PFSK-1 (cell line): ENCODE results near the gene CD96.

Source experiments
- FOXP2 ChIP-seq: optimal IDR thresholded peaks from 2 replicates; pipeline ENCODE3; 2011; ENCODE audit warnings: borderline replicate concordance, control low read depth, inconsistent platforms; ENCODE audit not compliant: insufficient read depth; ENCODE audit errors: extremely low read length, extremely low read depth
- POLR2AphosphoS5 ChIP-seq: IDR thresholded peaks from 2 replicates; pipeline ENCODE4 v1.6.1; 2012; ENCODE audit warnings: low read depth, mild to moderate bottlenecking, control low read depth, low read length, moderate library complexity
- REST ChIP-seq, 2 experiments: IDR thresholded peaks; 2 replicates each; pipeline versions ENCODE4 v1.6.1 to v1.8.0; 2011 to 2012; ENCODE audit warnings: low read depth in 2 of 2, low read length in 2 of 2, control low read depth in 1 of 2, inconsistent platforms in 1 of 2, mild to moderate bottlenecking in 1 of 2, moderate library complexity in 1 of 2; ENCODE audit not compliant: insufficient read depth in 1 of 2
- SIN3A ChIP-seq: IDR thresholded peaks from 2 replicates; pipeline ENCODE4 v1.6.1; 2012; ENCODE audit warnings: mild to moderate bottlenecking, low read length, moderate library complexity, borderline replicate concordance; ENCODE audit not compliant: insufficient read depth
- TAF1 ChIP-seq: IDR thresholded peaks from 2 replicates; pipeline ENCODE4 v1.6.1; 2012; ENCODE audit warnings: low read length, control low read depth, borderline replicate concordance; ENCODE audit not compliant: insufficient read depth

The CD96 gene

DNA sequence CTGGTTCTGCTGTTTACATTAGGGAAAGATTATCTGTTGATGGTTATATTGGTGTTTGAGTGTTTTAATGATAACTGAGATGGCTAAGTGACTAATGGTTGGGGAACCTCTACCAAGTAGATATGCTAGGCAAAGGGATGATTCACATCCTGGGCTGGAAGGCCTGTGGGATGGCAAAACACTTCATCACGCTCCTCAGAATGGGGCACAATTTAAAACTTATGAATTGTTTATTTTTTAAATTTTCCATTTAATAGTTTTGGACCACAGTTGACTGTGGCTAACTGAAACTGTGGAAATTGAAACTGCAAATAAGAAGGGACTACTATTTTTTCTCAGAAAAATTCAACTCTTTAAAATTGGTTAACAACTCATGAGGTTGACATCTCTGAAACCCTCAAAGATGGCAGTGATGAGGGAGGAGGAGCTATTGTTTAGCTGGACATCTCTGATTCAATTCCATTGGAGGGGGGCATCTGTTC is 153.7 kb downstream of the CD96 start:
- TF ChIP-seq FOXP2 = no peak
- TF ChIP-seq POLR2AphosphoS5 = no peak
- no peak for TF ChIP-seq TAF1
- no peak for TF ChIP-seq SIN3A
- no peak for TF ChIP-seq REST (IDR thresholded peaks at IDR 0.05; ENCODE audit: insufficient read depth in 1 of 2, low read depth in 2 of 2, low read length in 2 of 2)

- TF ChIP-seq POLR2AphosphoS5 = no peak
- no peak for TF ChIP-seq TAF1
- TF ChIP-seq SIN3A = no peak
- TF ChIP-seq FOXP2 = no peak
- TF ChIP-seq REST (IDR thresholded peaks at IDR 0.05; ENCODE audit: insufficient read depth in 1 of 2, low read depth in 2 of 2, low read length in 2 of 2) = no peak
Measured at GRCh38 chr3:111700054-111700453, 158.1 kb downstream of the CD96 start.

GRCh38 chr3:111701292-111701906 is 159.4 kb downstream of the CD96 start:
- TF ChIP-seq TAF1 (no peak), REST (IDR thresholded peaks at IDR 0.05; ENCODE audit: insufficient read depth in 1 of 2, low read depth in 2 of 2, low read length in 2 of 2) (no peak), SIN3A (no peak), FOXP2 (no peak), POLR2AphosphoS5 (no peak)
